H1 (cell line): Measurements from ENCODE around the gene SPTB. TPM values are rescaled to one million over a fixed set of nuclear protein-coding genes. Genes with fewer than 3 reads are reported as not detected.

Source experiments
- CTCF ChIA-PET: fragments of 300-600 bp; sonication (Branson Sonifier 250); formaldehyde crosslinking; loops from one replicate; lab custom pipeline; 2021; ENCODE audit not compliant: partially characterized antibody; lab: Charles Lee
- POLR2A ChIA-PET: fragments of 300-600 bp; sonication (Branson Sonifier 250); formaldehyde crosslinking; loops from one replicate; lab custom pipeline; 2021; ENCODE audit warnings: inconsistent platforms; ENCODE audit not compliant: partially characterized antibody; lab: Charles Lee
- DNase-seq, 2 experiments: peaks; one replicate each; pipeline versions ENCODE4 v3.0.0 to v3.0.0-alpha.2; 2010 to 2022; ENCODE audit warnings: low spot score in 2 of 2, low read depth in 1 of 2, mixed read lengths in 1 of 2
- FAIRE-seq: peaks from 2 replicates; lab custom pipeline; 2011; peaks lifted over from hg19 to GRCh38; lab: Jason Lieb, UNC
- H2AFZ ChIP-seq: 2 replicates; pipeline ENCODE4 v1.8.1; 2012; ENCODE audit warnings: low read length, inconsistent platforms
- H2AK5ac ChIP-seq: 2 replicates; pipeline ENCODE4 v1.6.1; 2013; ENCODE audit warnings: low read depth, low read length
- H2BK120ac ChIP-seq: replicated peaks from 2 replicates; pipeline ENCODE3; 2013; ENCODE audit warnings: low read depth, low read length, inconsistent platforms
- H2BK12ac ChIP-seq: 2 replicates; pipeline ENCODE4 v1.6.1; 2013; ENCODE audit warnings: low read depth, low read length
- H2BK15ac ChIP-seq: 2 replicates; pipeline ENCODE4 v1.6.1; 2013; ENCODE audit warnings: low read length
- H2BK20ac ChIP-seq: 2 replicates; pipeline ENCODE4 v1.6.1; 2013; ENCODE audit warnings: low read length
- H2BK5ac ChIP-seq: 2 replicates; pipeline ENCODE4 v1.6.1; 2013; ENCODE audit warnings: low read depth, low read length
- H3K14ac ChIP-seq: 2 replicates; pipeline ENCODE4 v1.6.1; 2013; ENCODE audit warnings: inconsistent platforms; ENCODE audit not compliant: insufficient read length
- H3K18ac ChIP-seq: 2 replicates; pipeline ENCODE4 v1.6.1; 2013; ENCODE audit warnings: low read length; ENCODE audit errors: extremely low read depth
- H3K23ac ChIP-seq: 2 replicates; pipeline ENCODE4 v1.6.1; 2013; ENCODE audit warnings: inconsistent platforms; ENCODE audit not compliant: insufficient read length
- H3K23me2 ChIP-seq: 2 replicates; pipeline ENCODE4 v1.6.1; 2013; ENCODE audit warnings: low read depth, low read length
- H3K27ac ChIP-seq: 2 replicates; pipeline ENCODE4 v1.6.1; 2011; ENCODE audit warnings: low read depth, low read length, inconsistent platforms
- H3K27me3 ChIP-seq, 4 experiments: replicated peaks in 1 of 4; 1 replicate in 1 of 4; 2 replicates in 3 of 4; pipeline versions ENCODE4 v1.6.1 to v1.8.1; 2011 to 2013; ENCODE audit warnings: low read length in 3 of 4, mild to moderate bottlenecking in 3 of 4, inconsistent platforms in 2 of 4, mixed read lengths in 2 of 4, moderate library complexity in 1 of 4; ENCODE audit not compliant: control insufficient read depth in 3 of 4, insufficient read depth in 3 of 4; ENCODE audit errors: extremely low read depth in 1 of 4
- H3K36me3 ChIP-seq, 4 experiments: 2 replicates each; pipeline versions ENCODE4 v1.6.1 to v1.8.1; 2011 to 2013; ENCODE audit warnings: mild to moderate bottlenecking in 4 of 4, low read length in 3 of 4, moderate library complexity in 2 of 4, control low read depth in 1 of 4, inconsistent platforms in 1 of 4; ENCODE audit not compliant: insufficient read depth in 4 of 4, control insufficient read depth in 2 of 4
- H3K4ac ChIP-seq: replicated peaks from 2 replicates; pipeline ENCODE3; 2013; ENCODE audit warnings: low read length, low read depth, mixed read lengths, inconsistent platforms; ENCODE audit not compliant: insufficient read length
- H3K4me1 ChIP-seq, 4 experiments: replicated peaks in 1 of 4; 1 replicate in 1 of 4; 2 replicates in 3 of 4; pipeline versions ENCODE4 v1.6.1 to v1.8.1; 2011 to 2013; ENCODE audit warnings: low read length in 3 of 4, inconsistent platforms in 2 of 4, mixed read lengths in 1 of 4; ENCODE audit not compliant: insufficient read depth in 4 of 4, control insufficient read depth in 3 of 4
- H3K4me2 ChIP-seq, 2 experiments: 2 replicates each; pipeline versions ENCODE4 v1.6.1 to v1.8.1; 2011 to 2013; ENCODE audit warnings: low read depth in 2 of 2, low read length in 2 of 2, control low read depth in 1 of 2, inconsistent platforms in 1 of 2, mild to moderate bottlenecking in 1 of 2; ENCODE audit not compliant: insufficient read depth in 1 of 2
- H3K4me3 ChIP-seq, 4 experiments: fragments of 200-600, 300-600 bp in 1 of 4; sonication (generic), shearing (Covaris generic), sonication (Bioruptor Twin) in 1 of 4; 2 replicates each; pipeline versions ENCODE4 v1.5.1 to v1.8.1; 2011 to 2016; ENCODE audit warnings: low read length in 4 of 4, low read depth in 3 of 4, control low read depth in 2 of 4, inconsistent platforms in 2 of 4, mild to moderate bottlenecking in 2 of 4, mixed read lengths in 1 of 4, moderate library complexity in 1 of 4; ENCODE audit not compliant: insufficient read depth in 2 of 4; ENCODE audit errors: extremely low read depth in 1 of 4
- H3K56ac ChIP-seq: replicated peaks from 2 replicates; pipeline ENCODE3; 2013; ENCODE audit warnings: low read depth, mild to moderate bottlenecking, mixed read lengths, low read length, inconsistent platforms; ENCODE audit not compliant: insufficient read length
- H3K79me1 ChIP-seq: 2 replicates; pipeline ENCODE4 v1.6.1; 2013; ENCODE audit warnings: low read depth, low read length, control low read depth
- H3K79me2 ChIP-seq, 2 experiments: 2 replicates each; pipeline versions ENCODE4 v1.6.1 to v1.8.1; 2012 to 2013; ENCODE audit warnings: low read length in 2 of 2, mild to moderate bottlenecking in 2 of 2, inconsistent platforms in 1 of 2; ENCODE audit not compliant: insufficient read depth in 2 of 2, control insufficient read depth in 1 of 2
- H3K9ac ChIP-seq, 4 experiments: replicated peaks in 1 of 4; 1 replicate in 1 of 4; 2 replicates in 3 of 4; pipeline versions ENCODE4 v1.6.1 to v1.8.1; 2011 to 2013; ENCODE audit warnings: low read depth in 3 of 4, low read length in 3 of 4, control low read depth in 2 of 4, mild to moderate bottlenecking in 2 of 4, moderate library complexity in 2 of 4, inconsistent platforms in 1 of 4; ENCODE audit errors: extremely low read depth in 1 of 4
- H3K9me3 ChIP-seq, 2 experiments: 2 replicates each; pipeline versions ENCODE4 v1.6.1 to v1.8.1; 2012 to 2013; ENCODE audit warnings: mild to moderate bottlenecking in 2 of 2, moderate library complexity in 2 of 2, control low read depth in 1 of 2, inconsistent platforms in 1 of 2, low read depth in 1 of 2, low read length in 1 of 2, mixed read lengths in 1 of 2; ENCODE audit not compliant: insufficient read depth in 2 of 2
- H4K20me1 ChIP-seq, 2 experiments: replicated peaks in 1 of 2; 2 replicates each; pipeline versions ENCODE3 to v1.8.1; 2011 to 2013; ENCODE audit warnings: inconsistent platforms in 2 of 2, low read length in 2 of 2, mild to moderate bottlenecking in 1 of 2; ENCODE audit not compliant: insufficient read depth in 2 of 2, control insufficient read depth in 1 of 2
- H4K5ac ChIP-seq: 2 replicates; pipeline ENCODE4 v1.6.1; 2013; ENCODE audit warnings: low read length, low read depth, mixed read lengths, inconsistent platforms; ENCODE audit not compliant: insufficient read length
- H4K8ac ChIP-seq: 2 replicates; pipeline ENCODE4 v1.8.0; 2013; ENCODE audit warnings: mild to moderate bottlenecking, moderate library complexity, low read length, inconsistent platforms; ENCODE audit not compliant: insufficient read depth; ENCODE audit errors: extremely low read depth
- H4K91ac ChIP-seq: replicated peaks from 2 replicates; pipeline ENCODE3; 2013; ENCODE audit warnings: low read length, mixed read lengths, inconsistent platforms; ENCODE audit not compliant: insufficient read length
- BACH1 ChIP-seq: IDR thresholded peaks from 2 replicates; pipeline ENCODE4 v1.6.1; 2012; ENCODE audit warnings: low read length, improper control_type of control experiment
- CBX5 ChIP-seq: fragments of 300-800, 300-1000 bp; sonication (generic); IDR thresholded peaks from 2 replicates; pipeline ENCODE4 v1.7.1; 2016; ENCODE audit warnings: antibody characterized with exemption, low read length, low read depth
- FOSL1 ChIP-seq: IDR thresholded peaks from 2 replicates; pipeline ENCODE4 v1.6.1; 2011; ENCODE audit warnings: mild to moderate bottlenecking, low read depth, low read length, moderate library complexity; ENCODE audit not compliant: insufficient read depth
- GTF2F1 ChIP-seq: IDR thresholded peaks from 2 replicates; pipeline ENCODE4 v1.6.1; 2012; ENCODE audit warnings: low read depth, low read length, improper control_type of control experiment, borderline replicate concordance
- JUND ChIP-seq: IDR thresholded peaks from 2 replicates; pipeline ENCODE4 v1.6.1; 2011; ENCODE audit warnings: mild to moderate bottlenecking, improper control_type of control experiment, low read length
- NRF1 ChIP-seq: IDR thresholded peaks from 2 replicates; pipeline ENCODE4 v1.6.1; 2011; ENCODE audit warnings: mild to moderate bottlenecking, low read depth, low read length, improper control_type of control experiment
- POLR2AphosphoS5 ChIP-seq: IDR thresholded peaks from 2 replicates; pipeline ENCODE4 v1.6.1; 2011; ENCODE audit warnings: low read depth, low read length
- SIRT6 ChIP-seq: IDR thresholded peaks from one replicate; pipeline ENCODE4 v1.7.1; 2012; ENCODE audit warnings: low read length, inconsistent platforms
- TCF12 ChIP-seq: IDR thresholded peaks from 2 replicates; pipeline ENCODE4 v1.6.1; 2011; ENCODE audit warnings: low read depth, mild to moderate bottlenecking, low read length
- ZNF274 ChIP-seq: IDR thresholded peaks from 2 replicates; pipeline ENCODE4 v1.7.0; 2012; ENCODE audit warnings: low read length, borderline replicate concordance; ENCODE audit errors: extremely low read depth
- WGBS, 2 experiments: shearing (Covaris generic) in 1 of 2; methylation state at CpG; one replicate each; pipeline versions ENCODE4 v1.1.6 to v1.1.7; 2013 to 2015; ENCODE audit warnings: low lambda C conversion rate in 2 of 2, mixed read lengths in 2 of 2, inconsistent platforms in 1 of 2, low coverage in 1 of 2, missing lambda C conversion rate in 1 of 2; ENCODE audit not compliant: insufficient replicate concordance in 2 of 2, insufficient coverage in 1 of 2, insufficient read length in 1 of 2; ENCODE audit errors: extremely low coverage in 1 of 2, missing lambda C conversion rate in 1 of 2; 5-methylcytosine and 5-hydroxymethylcytosine counted together
- polyA plus RNA-seq, 7 experiments: library from polyadenylated mRNA; depleted of rRNA in 3 of 7; stranded (reverse) in 5 of 7; unstranded in 2 of 7; fragments of >200 nt in 5 of 7; fragments of 200-250 nt in 2 of 7; gene quantifications; 1 replicate in 5 of 7; 2 replicates in 1 of 7; 4 replicates in 1 of 7; pipeline versions ENCODE4 v1.2.1 to v1.2.3, GENCODE V29; 2011 to 2013; ENCODE audit warnings: missing spikeins in 2 of 7, mixed read lengths in 2 of 7
- total RNA-seq: library from RNA; stranded (reverse); fragmentation: NEBNext Ultra II Directional; extraction: Animal tissue kit (Norgen Biotek cat#: 25700); gene quantifications from 2 replicates; pipeline ENCODE4 v1.2.1, GENCODE V29; 2021
- TF ChIP-seq, protein P1 (sequence below): IDR thresholded peaks from 2 replicates; pipeline ENCODE4 v1.6.1; 2012; ENCODE audit warnings: inconsistent platforms

The SPTB gene
- total and polyA plus RNA-seq, 2 of the 8 experiments (the other 6 are each of a cell fraction or from before 2014, with no cell fraction given) = 0.30 to 2.4 TPM

DNA sequence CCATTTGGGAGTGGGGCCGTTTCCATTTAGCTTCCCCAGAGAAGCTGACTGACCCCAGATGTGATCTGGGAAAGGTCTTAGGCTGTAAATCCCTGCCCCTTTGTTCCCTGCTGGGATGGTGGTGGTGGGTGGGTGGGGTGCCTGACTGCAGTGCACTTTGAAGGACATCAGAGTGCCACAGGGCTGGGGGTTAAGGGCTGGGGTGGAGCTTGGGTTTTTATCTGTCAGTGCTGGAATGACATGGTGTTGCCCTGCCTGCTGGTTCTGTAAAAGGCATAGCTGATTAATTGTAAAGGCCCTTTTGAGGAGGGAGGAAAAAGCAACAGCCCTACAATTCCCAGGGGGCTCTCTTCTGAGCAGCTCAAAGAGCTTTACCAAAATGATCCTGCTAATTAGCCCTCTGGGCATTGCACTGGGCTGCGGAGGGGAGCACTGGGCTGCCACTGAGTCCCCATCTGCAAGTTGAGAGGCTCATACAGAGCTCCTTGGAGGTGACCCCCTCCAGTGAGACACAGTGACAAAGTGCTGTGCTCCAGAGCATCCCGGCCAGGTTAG, 154.4 kb downstream of the SPTB start:
- no peaks in the 10 kb centered on the region for H3K23me2 ChIP-seq
- no peak overlapping the region for H3K14ac ChIP-seq
- no peak overlapping the region for H2AK5ac ChIP-seq
- FAIRE-seq = no peak
- no peaks in the 10 kb centered on the region for H3K27me3 ChIP-seq
- H3K9ac ChIP-seq = no peak overlapping the region
- no peak overlapping the region for H3K56ac ChIP-seq
- H3K18ac ChIP-seq = peak overlapping the region; percentile 52; the same call in 1 of the 2 replicates
- H2AFZ ChIP-seq = no peak overlapping the region
- peak overlapping the region; percentile 46 to 47; a peak in 1 of 4 replicates for H3K4me2 ChIP-seq
- H3K36me3 ChIP-seq = peaks cover 4 to 22% (median 15%) of the 10 kb centered on the region in 4 experiments
- POLR2A ChIA-PET = interaction anchor here (0.7 to 2.5 kb wide), 4 partner anchors 9 to 26 kb away, joined by 3 to 10 read pairs (median 5); no protein-coding TSS in a partner anchor
- H4K91ac ChIP-seq = no peak overlapping the region
- H3K4me3 ChIP-seq = no peak overlapping the region
- TF ChIP-seq FOSL1 (no peak), ZNF274 (no peak), BACH1 (no peak), NRF1 (no peak), GTF2F1 (no peak), JUND (no peak), CBX5 (no peak), TCF12 (no peak), POLR2AphosphoS5 (no peak), SIRT6 (no peak)
- TF ChIP-seq, protein P1, sequence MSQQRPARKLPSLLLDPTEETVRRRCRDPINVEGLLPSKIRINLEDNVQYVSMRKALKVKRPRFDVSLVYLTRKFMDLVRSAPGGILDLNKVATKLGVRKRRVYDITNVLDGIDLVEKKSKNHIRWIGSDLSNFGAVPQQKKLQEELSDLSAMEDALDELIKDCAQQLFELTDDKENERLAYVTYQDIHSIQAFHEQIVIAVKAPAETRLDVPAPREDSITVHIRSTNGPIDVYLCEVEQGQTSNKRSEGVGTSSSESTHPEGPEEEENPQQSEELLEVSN = no peak
- TF ChIP-seq, all 59 proteins: peak for 0
- Histone ChIP-seq H3K79me2 (peaks cover under 1 to 86% of the 10 kb centered on the region in 2 experiments), H2BK15ac (no peak overlapping the region), H2BK20ac (no peak overlapping the region), H2BK120ac (no peak overlapping the region), H3K23ac (no peak overlapping the region), H3K27ac (no peak overlapping the region), H3K4me1 (peaks cover 33 to 54% (median 42%) of the 10 kb centered on the region in 4 experiments), H4K8ac (no peak overlapping the region), H2BK5ac (no peak overlapping the region; the same call in 1 of the 2 replicates), H3K9me3 (no peaks in the 10 kb centered on the region), H3K4ac (no peak overlapping the region), H4K5ac (no peak overlapping the region), H4K20me1 (peaks cover 38 to 54% of the 10 kb centered on the region in 2 experiments), H3K79me1 (peaks cover 16% of the 10 kb centered on the region), H2BK12ac (0 out of 2 replicates have a peak overlapping the region, but pooled peaks have one; percentile 0)
- CTCF ChIA-PET = interaction anchor here (0.6 to 4.0 kb wide), 21 partner anchors 8 to 177 kb away, joined by 3 to 33 read pairs (median 7); partner anchors contain the start of gene PLEKHG3
- no peak for DNase-seq
- WGBS, 2 experiments = 68% methylated on average over 3 of the region's 3 CpGs; no CpG with 5 or more reads in 1 of the 2 experiments
